HepG2 (cell line): ENCODE results near the gene ZNF484. TPM values are rescaled to one million over a fixed set of nuclear protein-coding genes. Genes with fewer than 3 reads are reported as not detected.

ENCODE experiments used
- FOXC1 ChIP-seq: sonication (generic); formaldehyde crosslinking; IDR thresholded peaks from 2 replicates; pipeline ENCODE4 v1.8.0; 2022; ENCODE audit warnings: mild to moderate bottlenecking, missing genetic modification reagents, borderline replicate concordance
- KDM1A ChIP-seq: IDR thresholded peaks from 2 replicates; pipeline ENCODE4 v1.6.1; 2016; ENCODE audit warnings: missing compliant biosample characterization
- MYC ChIP-seq: sonication (generic); formaldehyde crosslinking; IDR thresholded peaks from 2 replicates; pipeline ENCODE4 v1.9.0; 2021; ENCODE audit warnings: missing genetic modification reagents, borderline replicate concordance
- NRL ChIP-seq: sonication (generic); formaldehyde crosslinking; IDR thresholded peaks from 2 replicates; pipeline ENCODE4 v1.5.0; 2020; ENCODE audit warnings: missing genetic modification reagents, mild to moderate bottlenecking, moderate library complexity, borderline replicate concordance
- RAD21 ChIP-seq: fragments of 450-650 bp; formaldehyde crosslinking; IDR thresholded peaks from 2 replicates; pipeline ENCODE4 v1.5.0; 2020; ENCODE audit warnings: mild to moderate bottlenecking
- RELA ChIP-seq: sonication (generic); formaldehyde crosslinking; IDR thresholded peaks from 2 replicates; pipeline ENCODE4 v1.4.0; 2020; ENCODE audit warnings: missing genetic modification reagents
- RORA ChIP-seq: sonication (generic); formaldehyde crosslinking; IDR thresholded peaks from 2 replicates; pipeline ENCODE4 v1.5.0; 2020; ENCODE audit warnings: mild to moderate bottlenecking, missing genetic modification reagents, moderate library complexity
- TBX2 ChIP-seq: sonication (generic); formaldehyde crosslinking; IDR thresholded peaks from 2 replicates; pipeline ENCODE4 v1.5.0; 2020; ENCODE audit warnings: missing genetic modification reagents, mild to moderate bottlenecking, borderline replicate concordance
- ZNF460 ChIP-seq: sonication (generic); formaldehyde crosslinking; IDR thresholded peaks from 2 replicates; pipeline ENCODE4 v1.5.1; 2020; ENCODE audit warnings: missing genetic modification reagents, mild to moderate bottlenecking, borderline replicate concordance
- polyA plus RNA-seq, 8 experiments: library from polyadenylated mRNA; depleted of rRNA in 3 of 8; stranded (reverse) in 7 of 8; unstranded in 1 of 8; fragments of >200 nt; fragmentation: Illumina TruSeq in 4 of 8; extraction: Trizol in 4 of 8; gene quantifications; 2 replicates each; pipeline versions ENCODE4 v1.2.1 to v1.2.3, GENCODE V29; 2011 to 2016; ENCODE audit warnings: low read depth in 4 of 8, missing spikeins in 1 of 8, mixed read lengths in 1 of 8; ENCODE audit not compliant: insufficient read depth in 1 of 8
- total RNA-seq, 5 experiments: library from RNA; depleted of rRNA; stranded (reverse); fragments of >200 nt; fragmentation: Illumina TruSeq; extraction: Trizol; gene quantifications; 2 replicates each; pipeline ENCODE4 v1.2.3, GENCODE V29; 2016; ENCODE audit warnings: low read depth in 1 of 5
- TF ChIP-seq, protein P1 (sequence below): sonication (generic); formaldehyde crosslinking; IDR thresholded peaks from 2 replicates; pipeline ENCODE4 v1.4.0; 2020; ENCODE audit warnings: missing genetic modification reagents, borderline replicate concordance
- TF ChIP-seq, protein P2 (sequence below): sonication (generic); formaldehyde crosslinking; IDR thresholded peaks from 2 replicates; pipeline ENCODE4 v1.8.1; 2023; ENCODE audit warnings: missing genetic modification reagents, inconsistent platforms, borderline replicate concordance
- TF ChIP-seq, protein P3 (sequence below): sonication (generic); formaldehyde crosslinking; IDR thresholded peaks from 2 replicates; pipeline ENCODE4 v1.5.0; 2020; ENCODE audit warnings: mild to moderate bottlenecking, missing genetic modification reagents, moderate library complexity
- TF ChIP-seq, protein P4 (sequence below): conservative IDR thresholded peaks from 2 replicates; pipeline ENCODE4 v1.6.1; 2018; ENCODE audit warnings: missing genetic modification reagents
- TF ChIP-seq, protein P5 (sequence below): sonication (generic); formaldehyde crosslinking; IDR thresholded peaks from 2 replicates; pipeline ENCODE4 v1.5.0; 2020; ENCODE audit warnings: mild to moderate bottlenecking, missing genetic modification reagents
- TF ChIP-seq, protein P6 (sequence below): sonication (generic); formaldehyde crosslinking; IDR thresholded peaks from 2 replicates; pipeline ENCODE4 v1.5.1; 2020; ENCODE audit warnings: missing genetic modification reagents, mild to moderate bottlenecking, borderline replicate concordance
- TF ChIP-seq, protein P7 (sequence below): IDR thresholded peaks from 2 replicates; pipeline ENCODE4 v1.6.1; 2016; ENCODE audit warnings: mild to moderate bottlenecking

ZNF484 gene
- total and polyA plus RNA-seq, 2 of the 13 experiments (the other 11 are each of a cell fraction or from before 2014, with no cell fraction given), result 0.96 to 7.2 TPM

DNA sequence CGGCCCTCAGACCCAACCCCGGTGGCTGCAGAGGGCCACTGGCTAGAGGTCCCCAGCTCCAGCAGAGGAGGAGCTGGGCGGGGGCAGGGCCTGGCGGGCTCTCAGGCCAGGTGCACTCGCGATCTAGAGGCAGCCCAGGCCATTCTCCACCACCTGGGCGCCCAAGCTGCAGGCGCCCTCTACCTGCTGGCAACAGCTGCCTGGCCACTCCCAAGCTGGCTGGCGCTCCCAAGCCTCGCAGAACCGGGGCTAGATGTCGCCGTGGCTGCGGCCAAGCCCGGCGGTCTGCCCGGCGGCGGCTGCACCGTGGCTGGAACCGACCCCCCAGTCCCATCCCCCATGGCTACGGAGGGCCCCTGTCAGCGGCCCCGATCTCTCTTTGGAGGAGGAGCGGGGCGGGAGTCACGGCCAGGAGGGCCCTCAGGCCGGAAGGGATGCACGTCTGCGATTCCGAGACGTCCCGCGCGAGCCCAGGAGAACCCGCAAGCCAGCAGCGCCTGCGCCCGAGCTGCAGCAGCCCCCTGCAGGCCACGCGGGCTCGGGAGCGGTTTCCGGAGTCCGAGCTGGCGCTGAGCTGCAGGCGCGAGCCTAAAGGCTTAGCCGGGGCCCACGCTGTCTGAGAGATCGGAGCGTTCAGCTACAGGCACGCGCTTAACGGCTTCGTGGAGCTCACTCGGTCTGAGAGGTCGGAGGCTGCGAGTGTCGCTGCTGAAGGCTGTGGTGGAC is 68.9 kb downstream of the ZNF484 start (continued):
- no peak for TF ChIP-seq ZNF460
- TF ChIP-seq, protein P1, sequence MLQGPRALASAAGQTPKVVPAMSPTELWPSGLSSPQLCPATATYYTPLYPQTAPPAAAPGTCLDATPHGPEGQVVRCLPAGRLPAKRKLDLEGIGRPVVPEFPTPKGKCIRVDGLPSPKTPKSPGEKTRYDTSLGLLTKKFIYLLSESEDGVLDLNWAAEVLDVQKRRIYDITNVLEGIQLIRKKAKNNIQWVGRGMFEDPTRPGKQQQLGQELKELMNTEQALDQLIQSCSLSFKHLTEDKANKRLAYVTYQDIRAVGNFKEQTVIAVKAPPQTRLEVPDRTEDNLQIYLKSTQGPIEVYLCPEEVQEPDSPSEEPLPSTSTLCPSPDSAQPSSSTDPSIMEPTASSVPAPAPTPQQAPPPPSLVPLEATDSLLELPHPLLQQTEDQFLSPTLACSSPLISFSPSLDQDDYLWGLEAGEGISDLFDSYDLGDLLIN (CRISPR knock-in tag), result no peak
- TF ChIP-seq, protein P2, sequence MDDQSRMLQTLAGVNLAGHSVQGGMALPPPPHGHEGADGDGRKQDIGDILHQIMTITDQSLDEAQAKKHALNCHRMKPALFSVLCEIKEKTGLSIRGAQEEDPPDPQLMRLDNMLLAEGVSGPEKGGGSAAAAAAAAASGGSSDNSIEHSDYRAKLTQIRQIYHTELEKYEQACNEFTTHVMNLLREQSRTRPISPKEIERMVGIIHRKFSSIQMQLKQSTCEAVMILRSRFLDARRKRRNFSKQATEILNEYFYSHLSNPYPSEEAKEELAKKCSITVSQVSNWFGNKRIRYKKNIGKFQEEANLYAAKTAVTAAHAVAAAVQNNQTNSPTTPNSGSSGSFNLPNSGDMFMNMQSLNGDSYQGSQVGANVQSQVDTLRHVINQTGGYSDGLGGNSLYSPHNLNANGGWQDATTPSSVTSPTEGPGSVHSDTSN (CRISPR knock-in tag), result no peak
- TF ChIP-seq RELA, result no peak
- TF ChIP-seq RORA, result no peak
- TF ChIP-seq, protein P3, sequence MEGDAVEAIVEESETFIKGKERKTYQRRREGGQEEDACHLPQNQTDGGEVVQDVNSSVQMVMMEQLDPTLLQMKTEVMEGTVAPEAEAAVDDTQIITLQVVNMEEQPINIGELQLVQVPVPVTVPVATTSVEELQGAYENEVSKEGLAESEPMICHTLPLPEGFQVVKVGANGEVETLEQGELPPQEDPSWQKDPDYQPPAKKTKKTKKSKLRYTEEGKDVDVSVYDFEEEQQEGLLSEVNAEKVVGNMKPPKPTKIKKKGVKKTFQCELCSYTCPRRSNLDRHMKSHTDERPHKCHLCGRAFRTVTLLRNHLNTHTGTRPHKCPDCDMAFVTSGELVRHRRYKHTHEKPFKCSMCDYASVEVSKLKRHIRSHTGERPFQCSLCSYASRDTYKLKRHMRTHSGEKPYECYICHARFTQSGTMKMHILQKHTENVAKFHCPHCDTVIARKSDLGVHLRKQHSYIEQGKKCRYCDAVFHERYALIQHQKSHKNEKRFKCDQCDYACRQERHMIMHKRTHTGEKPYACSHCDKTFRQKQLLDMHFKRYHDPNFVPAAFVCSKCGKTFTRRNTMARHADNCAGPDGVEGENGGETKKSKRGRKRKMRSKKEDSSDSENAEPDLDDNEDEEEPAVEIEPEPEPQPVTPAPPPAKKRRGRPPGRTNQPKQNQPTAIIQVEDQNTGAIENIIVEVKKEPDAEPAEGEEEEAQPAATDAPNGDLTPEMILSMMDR (CRISPR knock-in tag), result peak; percentile 32
- TF ChIP-seq FOXC1 (CRISPR knock-in tag), result no peak
- no peak for TF ChIP-seq KDM1A (CRISPR knock-in tag)
- peak; percentile 19; the same call in 1 of the 2 replicates for TF ChIP-seq MYC (CRISPR knock-in tag)
- TF ChIP-seq, protein P4, sequence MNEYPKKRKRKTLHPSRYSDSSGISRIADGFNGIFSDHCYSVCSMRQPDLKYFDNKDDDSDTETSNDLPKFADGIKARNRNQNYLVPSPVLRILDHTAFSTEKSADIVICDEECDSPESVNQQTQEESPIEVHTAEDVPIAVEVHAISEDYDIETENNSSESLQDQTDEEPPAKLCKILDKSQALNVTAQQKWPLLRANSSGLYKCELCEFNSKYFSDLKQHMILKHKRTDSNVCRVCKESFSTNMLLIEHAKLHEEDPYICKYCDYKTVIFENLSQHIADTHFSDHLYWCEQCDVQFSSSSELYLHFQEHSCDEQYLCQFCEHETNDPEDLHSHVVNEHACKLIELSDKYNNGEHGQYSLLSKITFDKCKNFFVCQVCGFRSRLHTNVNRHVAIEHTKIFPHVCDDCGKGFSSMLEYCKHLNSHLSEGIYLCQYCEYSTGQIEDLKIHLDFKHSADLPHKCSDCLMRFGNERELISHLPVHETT, result no peak
- peak; percentile 12; the same call in 1 of the 2 replicates for TF ChIP-seq TBX2 (CRISPR knock-in tag)
- TF ChIP-seq, protein P5, sequence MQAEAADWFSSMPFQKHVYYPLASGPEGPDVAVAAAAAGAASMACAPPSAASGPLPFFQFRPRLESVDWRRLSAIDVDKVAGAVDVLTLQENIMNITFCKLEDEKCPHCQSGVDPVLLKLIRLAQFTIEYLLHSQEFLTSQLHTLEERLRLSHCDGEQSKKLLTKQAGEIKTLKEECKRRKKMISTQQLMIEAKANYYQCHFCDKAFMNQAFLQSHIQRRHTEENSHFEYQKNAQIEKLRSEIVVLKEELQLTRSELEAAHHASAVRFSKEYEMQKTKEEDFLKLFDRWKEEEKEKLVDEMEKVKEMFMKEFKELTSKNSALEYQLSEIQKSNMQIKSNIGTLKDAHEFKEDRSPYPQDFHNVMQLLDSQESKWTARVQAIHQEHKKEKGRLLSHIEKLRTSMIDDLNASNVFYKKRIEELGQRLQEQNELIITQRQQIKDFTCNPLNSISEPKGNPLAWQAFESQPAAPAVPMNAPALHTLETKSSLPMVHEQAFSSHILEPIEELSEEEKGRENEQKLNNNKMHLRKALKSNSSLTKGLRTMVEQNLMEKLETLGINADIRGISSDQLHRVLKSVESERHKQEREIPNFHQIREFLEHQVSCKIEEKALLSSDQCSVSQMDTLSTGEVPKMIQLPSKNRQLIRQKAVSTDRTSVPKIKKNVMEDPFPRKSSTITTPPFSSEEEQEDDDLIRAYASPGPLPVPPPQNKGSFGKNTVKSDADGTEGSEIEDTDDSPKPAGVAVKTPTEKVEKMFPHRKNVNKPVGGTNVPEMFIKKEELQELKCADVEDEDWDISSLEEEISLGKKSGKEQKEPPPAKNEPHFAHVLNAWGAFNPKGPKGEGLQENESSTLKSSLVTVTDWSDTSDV (CRISPR knock-in tag), result no peak
- TF ChIP-seq, protein P6, sequence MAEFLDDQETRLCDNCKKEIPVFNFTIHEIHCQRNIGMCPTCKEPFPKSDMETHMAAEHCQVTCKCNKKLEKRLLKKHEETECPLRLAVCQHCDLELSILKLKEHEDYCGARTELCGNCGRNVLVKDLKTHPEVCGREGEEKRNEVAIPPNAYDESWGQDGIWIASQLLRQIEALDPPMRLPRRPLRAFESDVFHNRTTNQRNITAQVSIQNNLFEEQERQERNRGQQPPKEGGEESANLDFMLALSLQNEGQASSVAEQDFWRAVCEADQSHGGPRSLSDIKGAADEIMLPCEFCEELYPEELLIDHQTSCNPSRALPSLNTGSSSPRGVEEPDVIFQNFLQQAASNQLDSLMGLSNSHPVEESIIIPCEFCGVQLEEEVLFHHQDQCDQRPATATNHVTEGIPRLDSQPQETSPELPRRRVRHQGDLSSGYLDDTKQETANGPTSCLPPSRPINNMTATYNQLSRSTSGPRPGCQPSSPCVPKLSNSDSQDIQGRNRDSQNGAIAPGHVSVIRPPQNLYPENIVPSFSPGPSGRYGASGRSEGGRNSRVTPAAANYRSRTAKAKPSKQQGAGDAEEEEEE, result no peak
- no peak; the same call in 1 of the 2 replicates for TF ChIP-seq NRL
- TF ChIP-seq, protein P7, sequence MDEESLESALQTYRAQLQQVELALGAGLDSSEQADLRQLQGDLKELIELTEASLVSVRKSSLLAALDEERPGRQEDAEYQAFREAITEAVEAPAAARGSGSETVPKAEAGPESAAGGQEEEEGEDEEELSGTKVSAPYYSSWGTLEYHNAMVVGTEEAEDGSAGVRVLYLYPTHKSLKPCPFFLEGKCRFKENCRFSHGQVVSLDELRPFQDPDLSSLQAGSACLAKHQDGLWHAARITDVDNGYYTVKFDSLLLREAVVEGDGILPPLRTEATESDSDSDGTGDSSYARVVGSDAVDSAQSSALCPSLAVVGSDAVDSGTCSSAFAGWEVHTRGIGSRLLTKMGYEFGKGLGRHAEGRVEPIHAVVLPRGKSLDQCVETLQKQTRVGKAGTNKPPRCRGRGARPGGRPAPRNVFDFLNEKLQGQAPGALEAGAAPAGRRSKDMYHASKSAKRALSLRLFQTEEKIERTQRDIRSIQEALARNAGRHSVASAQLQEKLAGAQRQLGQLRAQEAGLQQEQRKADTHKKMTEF (CRISPR knock-in tag), result peak; percentile 45; the same call in 1 of the 2 replicates
- peak; percentile 25; the same call in 1 of the 2 replicates for TF ChIP-seq RAD21 (CRISPR knock-in tag)
